ENCODE results near the gene SLC29A2. TPM values are rescaled to one million over a fixed set of nuclear protein-coding genes. Genes with fewer than 3 reads are reported as not detected.
"Not testable (repeated sequence)": the region's sequence is repeated elsewhere in the genome, so short reads cannot be mapped to it uniquely, and the experiment has no call there.

Gene SLC29A2
- polyA plus RNA-seq, 1 donor, result 40.8 TPM

GRCh38 chr11:66384316-66384715 is 12.8 kb upstream of the SLC29A2 start:
- not testable (repeated sequence) for DNase-seq

DNA sequence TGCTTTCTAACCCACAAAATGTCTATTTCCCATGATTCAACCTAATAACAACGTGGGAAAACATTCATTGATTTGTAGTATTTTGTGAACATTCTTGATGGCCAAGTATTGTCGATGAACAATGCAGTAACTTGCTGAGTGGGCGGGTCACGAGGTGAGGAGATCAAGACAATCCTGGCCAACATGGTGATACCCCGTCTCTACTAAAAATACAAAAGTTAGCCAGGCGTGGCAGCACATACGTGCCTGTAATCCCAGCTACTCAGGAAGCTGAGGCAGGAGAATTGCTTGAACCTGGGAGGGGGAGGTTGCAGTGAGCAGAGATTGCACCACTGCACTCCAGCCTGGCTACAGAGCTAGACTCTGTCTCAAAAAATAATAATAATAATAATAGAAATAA is 8.7 kb upstream of the SLC29A2 start:
- not testable (repeated sequence) for DNase-seq

DNA sequence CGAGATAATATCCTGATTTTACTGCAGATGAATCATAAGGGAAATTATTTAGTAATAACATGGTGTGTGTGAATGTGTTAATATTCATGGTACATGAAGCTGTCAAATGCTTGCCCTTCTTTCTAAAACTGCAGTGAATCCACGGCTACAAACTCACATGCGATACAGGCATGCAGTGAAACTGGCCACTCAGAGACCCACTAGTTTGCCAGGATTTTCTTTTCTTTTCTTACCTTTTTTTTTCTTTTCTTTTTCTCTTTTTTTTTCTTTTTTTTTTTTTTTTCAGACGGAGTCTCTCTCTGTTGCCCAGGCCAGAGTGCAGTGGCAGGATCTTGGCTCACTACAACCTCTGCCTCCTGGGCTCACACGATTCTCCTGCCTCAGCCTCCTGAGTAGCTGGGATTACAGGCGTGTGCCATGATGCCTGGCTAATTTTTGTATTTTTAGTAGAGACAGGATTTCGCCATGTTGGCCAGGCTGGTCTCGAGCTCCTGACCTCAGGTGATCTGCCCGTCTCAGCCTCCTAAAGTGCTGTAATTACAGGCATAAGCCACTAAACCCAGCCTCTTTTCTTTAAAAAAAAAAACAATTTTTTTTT is 2.2 kb upstream of the SLC29A2 start:
- not testable (repeated sequence) for DNase-seq

- no peak for DNase-seq
Observed at GRCh38 chr11:66373265-66373664, 1.7 kb upstream of the SLC29A2 start.

DNA sequence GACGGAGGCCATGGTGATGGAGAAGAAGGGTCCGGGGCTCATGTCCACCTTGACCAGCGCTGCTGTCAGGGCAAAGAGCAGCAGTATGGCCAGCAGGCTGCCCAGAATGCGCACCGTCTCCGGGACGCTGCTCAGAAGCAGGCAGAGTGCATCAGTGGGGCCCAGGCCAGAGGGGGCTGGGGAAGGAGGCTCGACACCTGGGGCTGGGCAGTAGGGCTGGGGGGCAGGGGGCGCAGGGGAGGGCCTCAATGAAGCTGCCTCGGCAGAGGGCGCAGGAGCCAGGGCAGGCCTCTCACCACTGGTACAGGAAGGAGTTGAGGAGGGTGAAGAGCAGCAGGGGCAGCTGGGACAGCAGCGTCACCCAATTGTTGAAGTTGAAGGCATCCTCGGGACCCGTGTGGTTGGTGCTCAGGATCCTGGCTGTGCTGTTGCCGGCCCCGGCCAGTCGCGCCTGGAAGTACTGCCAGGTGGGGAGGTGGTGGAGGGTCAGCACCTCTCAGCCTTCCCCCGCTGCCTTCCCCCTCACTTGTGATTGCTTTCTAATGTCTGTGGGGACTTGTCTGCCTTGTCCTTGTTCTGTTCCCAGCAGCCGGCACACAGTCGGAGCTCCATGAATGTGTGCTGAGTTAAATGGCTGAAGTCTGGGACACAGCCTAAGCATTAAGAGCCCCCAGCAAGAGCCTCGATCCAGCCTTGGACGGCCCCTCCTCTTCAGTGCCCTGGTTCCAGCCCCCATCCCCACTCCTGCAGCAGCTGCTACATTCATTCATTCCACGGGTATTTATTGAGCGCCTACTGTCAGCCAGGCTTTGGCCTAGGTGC is 2.3 kb downstream of the SLC29A2 start:
- no peak for DNase-seq

- DNase-seq, result no peak
Observed at GRCh38 chr11:66368484-66368883, 3.1 kb downstream of the SLC29A2 start.

GRCh38 chr11:66367561-66368312 is 3.8 kb downstream of the SLC29A2 start:
- no peak for DNase-seq

GRCh38 chr11:66366844-66367477 is 4.6 kb downstream of the SLC29A2 start:
- DNase-seq, result no peak

- DNase-seq, result no peak
Observed at GRCh38 chr11:66365711-66366619, 5.6 kb downstream of the SLC29A2 start.

- no peak for DNase-seq
Observed at GRCh38 chr11:66365166-66365565, 6.4 kb downstream of the SLC29A2 start.

GRCh38 chr11:66363805-66364535 is 7.6 kb downstream of the SLC29A2 start:
- no peak for DNase-seq

DNA sequence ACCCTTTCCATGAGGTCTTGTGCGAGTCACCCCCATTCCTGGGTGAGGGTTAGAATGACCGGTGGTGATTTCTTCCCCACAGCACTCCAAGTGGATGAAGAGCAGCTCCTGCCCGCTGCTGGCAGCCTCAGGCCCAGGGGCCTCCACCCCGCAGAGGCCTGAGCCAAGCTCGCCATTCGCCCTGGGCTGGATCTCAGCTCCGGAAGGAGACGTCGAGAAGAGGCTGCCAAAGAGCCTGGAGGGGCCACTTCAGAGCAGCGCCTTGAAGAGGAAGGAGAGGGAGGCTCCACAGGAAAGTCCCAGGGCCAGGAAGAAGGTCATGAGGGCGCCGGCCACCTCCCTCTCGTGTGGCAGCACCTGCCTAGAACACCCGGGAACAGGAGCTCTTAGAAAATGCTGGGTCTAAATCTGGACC is 8.4 kb downstream of the SLC29A2 start:
- DNase-seq, result no peak

- DNase-seq, result no peak
Observed at GRCh38 chr11:66362481-66363147, 8.9 kb downstream of the SLC29A2 start.

DNA sequence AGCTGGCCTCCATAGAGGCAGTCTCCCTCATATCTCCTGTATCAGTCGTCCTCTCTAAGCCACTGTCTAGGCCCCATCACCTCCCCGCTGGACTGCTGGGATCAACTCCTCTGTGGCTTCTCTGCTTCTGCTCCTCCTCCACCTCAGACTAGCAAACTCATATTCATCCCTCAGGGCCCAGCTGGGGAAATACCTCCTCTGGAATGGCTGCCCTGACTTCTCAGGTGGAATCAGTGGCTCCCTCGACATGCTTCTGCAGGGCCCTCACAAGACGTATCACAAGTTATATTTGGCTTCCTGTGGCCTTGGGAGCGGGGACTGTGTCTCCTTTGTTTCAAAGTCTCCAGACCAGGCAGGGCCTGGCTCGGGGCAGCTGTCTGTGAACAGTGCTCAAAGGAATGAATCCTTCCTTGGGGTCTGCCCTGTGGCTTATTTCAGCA is 10.0 kb downstream of the SLC29A2 start:
- DNase-seq, result no peak

DNA sequence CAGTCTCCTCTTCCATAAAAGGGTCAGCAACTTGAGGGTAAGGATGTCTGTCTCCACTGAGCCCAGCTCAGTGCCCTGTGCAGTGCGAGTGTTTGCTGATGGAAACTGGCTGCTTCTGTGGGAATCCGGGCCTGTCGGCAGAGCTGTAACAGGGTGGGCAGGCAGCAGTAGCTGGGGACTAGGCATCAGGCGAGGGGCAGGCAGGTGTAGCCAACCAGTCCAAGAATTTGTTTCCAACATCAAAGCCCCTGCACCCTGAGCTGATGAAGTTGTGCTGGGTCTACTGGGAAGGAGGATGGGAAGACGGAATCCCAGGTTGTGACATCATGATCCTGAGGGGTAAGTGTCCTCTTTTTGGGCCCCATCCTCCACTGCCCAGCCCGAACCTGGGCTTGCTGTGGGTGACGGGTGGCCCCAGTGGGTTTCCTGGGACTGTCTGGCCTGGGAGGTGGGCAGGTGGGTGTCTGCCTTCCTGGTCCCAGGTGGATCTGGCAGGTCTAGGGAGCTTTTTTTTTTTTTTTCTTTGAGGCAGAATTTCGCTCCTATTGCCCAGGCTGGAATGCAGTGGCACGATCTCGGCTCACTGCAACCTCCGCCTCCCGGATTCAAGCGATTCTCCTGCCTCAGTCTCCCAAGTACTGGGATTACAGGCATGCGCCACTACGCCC is 11.0 kb downstream of the SLC29A2 start:
- no peak for DNase-seq

DNA sequence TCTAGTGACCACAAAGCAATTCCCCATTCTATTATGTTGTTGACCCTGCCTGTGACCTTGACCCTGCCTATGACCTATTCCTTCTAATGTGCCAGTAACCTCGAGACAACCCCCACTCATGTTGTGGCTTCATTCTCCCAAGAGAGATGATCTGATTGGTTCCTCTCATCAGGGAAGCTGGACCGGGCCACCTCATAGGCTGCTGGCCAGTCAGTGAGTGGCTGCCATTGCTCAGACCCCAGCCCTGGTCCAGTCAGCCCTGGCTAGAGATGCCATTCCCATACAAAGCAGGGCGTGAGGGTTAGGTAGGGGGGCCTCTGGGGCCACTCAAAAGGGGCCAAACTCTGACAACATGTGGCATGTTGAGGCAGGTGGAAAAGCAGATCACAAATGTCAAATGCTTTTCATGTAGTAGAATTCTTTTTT is 11.9 kb downstream of the SLC29A2 start:
- no peak for DNase-seq

- not testable (repeated sequence) for DNase-seq
Observed at GRCh38 chr11:66350560-66351235, 20.9 kb downstream of the SLC29A2 start.

DNA sequence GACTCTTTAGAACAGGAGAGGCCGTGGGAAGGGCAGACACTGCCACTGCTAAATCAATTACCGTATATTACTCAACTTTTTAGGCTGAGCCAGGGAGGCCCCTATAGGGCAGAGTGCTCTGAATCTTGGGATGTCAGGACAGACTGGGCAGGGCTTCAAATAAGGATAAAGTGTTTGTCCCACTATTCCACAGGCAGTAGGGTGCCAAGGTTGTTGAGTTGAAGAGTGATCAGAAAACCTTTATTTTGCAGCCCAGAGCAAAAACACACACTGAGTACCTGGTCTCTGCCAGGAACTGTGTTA is 22.5 kb downstream of the SLC29A2 start:
- no peak for DNase-seq

Measured in hindlimb muscle (tissue), 1 donor.